ENCODE results near the gene ERP27. TPM values are rescaled to one million over a fixed set of nuclear protein-coding genes. Genes with fewer than 3 reads are reported as not detected.

The ERP27 gene
- total and polyA plus RNA-seq, 8 donors: 1.1 to 12.3 (median 1.3) TPM; not detected in 1

GRCh38 chr12:14963520-14963919, 25.2 kb upstream of the ERP27 start:
- Histone ChIP-seq H3K9me3 (no peaks in the 10 kb centered on the region), H3K4me3 (no peak overlapping the region), H3K36me3 (no peaks in the 10 kb centered on the region), H3K27ac (peak overlapping the region in 1 of 5 donors; percentile 85), H3K4me1 (peaks cover 0 to 6% (median 0%) of the 10 kb centered on the region in 4 donors), H3K27me3 (no peaks in the 10 kb centered on the region)
- TF ChIP-seq POLR2A (IDR thresholded peaks at IDR 0.05): no peak
- no peak for TF ChIP-seq EP300 (IDR thresholded peaks at IDR 0.05)
- no peak for TF ChIP-seq POLR2AphosphoS5 (IDR thresholded peaks at IDR 0.05)
- TF ChIP-seq, protein P1, sequence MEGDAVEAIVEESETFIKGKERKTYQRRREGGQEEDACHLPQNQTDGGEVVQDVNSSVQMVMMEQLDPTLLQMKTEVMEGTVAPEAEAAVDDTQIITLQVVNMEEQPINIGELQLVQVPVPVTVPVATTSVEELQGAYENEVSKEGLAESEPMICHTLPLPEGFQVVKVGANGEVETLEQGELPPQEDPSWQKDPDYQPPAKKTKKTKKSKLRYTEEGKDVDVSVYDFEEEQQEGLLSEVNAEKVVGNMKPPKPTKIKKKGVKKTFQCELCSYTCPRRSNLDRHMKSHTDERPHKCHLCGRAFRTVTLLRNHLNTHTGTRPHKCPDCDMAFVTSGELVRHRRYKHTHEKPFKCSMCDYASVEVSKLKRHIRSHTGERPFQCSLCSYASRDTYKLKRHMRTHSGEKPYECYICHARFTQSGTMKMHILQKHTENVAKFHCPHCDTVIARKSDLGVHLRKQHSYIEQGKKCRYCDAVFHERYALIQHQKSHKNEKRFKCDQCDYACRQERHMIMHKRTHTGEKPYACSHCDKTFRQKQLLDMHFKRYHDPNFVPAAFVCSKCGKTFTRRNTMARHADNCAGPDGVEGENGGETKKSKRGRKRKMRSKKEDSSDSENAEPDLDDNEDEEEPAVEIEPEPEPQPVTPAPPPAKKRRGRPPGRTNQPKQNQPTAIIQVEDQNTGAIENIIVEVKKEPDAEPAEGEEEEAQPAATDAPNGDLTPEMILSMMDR (IDR thresholded peaks at IDR 0.05): no peak
- intact Hi-C loops (cut with DNase I; ENCODE audit: low total_unique reads): no loop called here
- DNase-seq: no peak
- WGBS, 5 donors: 83 to 95% (median 92%) methylated on average over 7 of the region's 7 CpGs

DNA sequence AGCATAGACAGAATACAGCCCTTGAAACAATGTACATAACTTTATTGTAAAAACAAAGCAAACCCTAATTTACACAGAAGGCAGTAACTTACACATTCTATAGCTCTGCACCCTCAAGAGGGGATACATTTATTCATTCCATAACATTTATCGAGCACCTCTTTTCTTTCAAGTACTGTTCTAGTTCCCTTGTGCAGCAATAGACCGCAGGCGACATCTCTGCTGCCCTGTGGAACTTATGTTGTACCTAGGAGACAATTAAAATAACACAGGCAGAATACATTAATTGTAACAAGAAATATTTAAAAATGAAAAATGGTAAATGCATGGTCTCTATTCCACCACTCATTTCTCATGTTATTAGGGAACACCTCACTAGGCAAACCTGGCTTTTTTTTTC, 24.5 kb upstream of the ERP27 start:
- no peak for TF ChIP-seq POLR2A (IDR thresholded peaks at IDR 0.05)
- no peak for TF ChIP-seq POLR2AphosphoS5 (IDR thresholded peaks at IDR 0.05)
- no peak for TF ChIP-seq EP300 (IDR thresholded peaks at IDR 0.05)
- TF ChIP-seq, protein P1 (IDR thresholded peaks at IDR 0.05): no peak
- intact Hi-C loops (cut with DNase I; ENCODE audit: low total_unique reads): no loop called here
- Histone ChIP-seq H3K36me3 (no peaks in the 10 kb centered on the region), H3K4me3 (no peak overlapping the region), H3K9me3 (no peaks in the 10 kb centered on the region), H3K27ac (peak overlapping the region in 4 of 5 donors; percentile 69 to 85 (median 76)), H3K27me3 (no peaks in the 10 kb centered on the region), H3K4me1 (peaks cover 0 to 7% (median 3%) of the 10 kb centered on the region in 4 donors)
- WGBS, 5 donors: 87 to 95% (median 92%) methylated on average over 3 of the region's 3 CpGs
- no peak for DNase-seq

- WGBS, 5 donors: 59 to 79% (median 75%) methylated on average over 3 of the region's 3 CpGs
- intact Hi-C loops (cut with DNase I; ENCODE audit: low total_unique reads): no loop called here
- no peaks in the 10 kb centered on the region for H3K27me3 ChIP-seq
- H3K36me3 ChIP-seq: no peaks in the 10 kb centered on the region
- H3K9me3 ChIP-seq: no peaks in the 10 kb centered on the region
- no peak for DNase-seq
- peak overlapping the region in 4 of 5 donors; percentile 69 to 85 (median 76) for H3K27ac ChIP-seq
- H3K4me1 ChIP-seq: peaks cover 0 to 13% (median 6%) of the 10 kb centered on the region in 4 donors
- peak overlapping the region in 3 of 4 donors; percentile 8 to 35 (median 9) for H3K4me3 ChIP-seq
- TF ChIP-seq, protein P1 (IDR thresholded peaks at IDR 0.05): no peak
- TF ChIP-seq POLR2AphosphoS5 (IDR thresholded peaks at IDR 0.05): no peak
- no peak for TF ChIP-seq EP300 (IDR thresholded peaks at IDR 0.05)
- no peak for TF ChIP-seq POLR2A (IDR thresholded peaks at IDR 0.05)
Measured at GRCh38 chr12:14962153-14962539, 23.8 kb upstream of the ERP27 start.

DNA sequence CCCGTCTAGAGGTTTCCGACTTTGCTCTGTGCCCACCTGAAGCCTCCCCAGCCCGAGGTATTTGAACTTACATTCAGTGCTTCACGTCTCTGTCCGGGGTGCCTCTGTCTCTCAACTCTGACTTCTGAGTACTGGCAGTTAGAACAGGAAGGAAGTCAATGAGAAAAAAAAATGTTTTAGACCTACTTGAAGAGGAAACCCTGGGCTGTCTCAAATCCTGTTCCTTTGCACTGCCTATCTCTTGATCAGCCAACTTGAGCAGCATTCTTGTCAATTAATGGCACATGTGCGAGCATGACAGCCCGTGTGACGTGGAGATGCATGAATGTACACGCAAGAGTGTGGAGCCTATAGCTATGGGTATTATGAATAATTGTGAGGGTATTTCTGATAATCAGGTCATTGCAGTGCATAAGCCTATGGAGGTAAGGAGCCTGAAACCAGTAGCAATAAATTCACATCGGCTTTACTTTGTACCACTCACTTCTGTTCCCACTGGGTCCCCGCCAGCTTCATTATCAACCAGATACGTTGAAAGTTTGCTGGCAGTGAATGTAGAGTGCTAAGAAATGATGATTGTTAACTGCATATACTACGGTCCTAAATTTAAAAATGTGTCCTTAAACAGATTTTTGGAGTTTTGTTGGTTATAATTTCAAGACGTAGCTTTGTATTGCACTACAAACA, 23.3 kb upstream of the ERP27 start, which contains the start of gene ARHGDIB:
ARHGDIB (minus strand) TSS at position 136 of the 687 bp plus-strand sequence. CDS start 10,889 bp downstream, outside the sequence.
- intact Hi-C loops (cut with DNase I; ENCODE audit: low total_unique reads): no loop called here
- peak; percentile 51 to 80 for DNase-seq
- peak within 1 kb of the TSS; percentile 18 to 45 (median 38) for H3K4me3 ChIP-seq
- H3K4me1 ChIP-seq: peaks cover 0 to 19% (median 8%) of the 10 kb centered on the region in 4 donors
- no peaks in the 10 kb centered on the region for H3K36me3 ChIP-seq
- peak in 2 of 3 donors; percentile 31 to 54 for TF ChIP-seq POLR2AphosphoS5 (IDR thresholded peaks at IDR 0.05)
- TF ChIP-seq, protein P1 (IDR thresholded peaks at IDR 0.05): no peak
- peak within 1 kb of the TSS; percentile 31 to 85 (median 71) for H3K27ac ChIP-seq
- no peaks in the 10 kb centered on the region for H3K27me3 ChIP-seq
- H3K9me3 ChIP-seq: no peaks in the 10 kb centered on the region
- 17 to 36% (median 20%) methylated on average over 14 of the region's 14 CpGs for WGBS, 5 donors

Measured in stomach (tissue), 9 donors.